VCaP (cell line): ENCODE results near the gene C10orf88.

Experiments
- H3K27ac ChIP-seq: fragments of 450-650 bp; 2 replicates; pipeline ENCODE4 v1.5.1; 2017
- CTCF ChIP-seq: fragments of 450-650 bp; conservative IDR thresholded peaks from 2 replicates; pipeline ENCODE4 v1.5.1; 2017; ENCODE audit warnings: mild to moderate bottlenecking, moderate library complexity

Gene C10orf88

GRCh38 chr10:122995936-122996335, 41.9 kb upstream of the C10orf88 start:
- H3K27ac ChIP-seq, result no peak overlapping the region
- no peak for TF ChIP-seq CTCF

- TF ChIP-seq CTCF, result no peak
These were observed 39.8 kb upstream of the C10orf88 start for GRCh38 chr10:122993797-122994336.

GRCh38 chr10:122992031-122992585, 38.1 kb upstream of the C10orf88 start:
- no peak for TF ChIP-seq CTCF
- H3K27ac ChIP-seq, result no peak overlapping the region

More at GRCh38 chr10:122993797-122994336, 39.8 kb upstream of the C10orf88 start:
- H3K27ac ChIP-seq, result no peak overlapping the region

- no peak for TF ChIP-seq CTCF
- H3K27ac ChIP-seq, result no peak overlapping the region
These were observed 36.3 kb upstream of the C10orf88 start for GRCh38 chr10:122990278-122990677.

- H3K27ac ChIP-seq, result no peak overlapping the region
- TF ChIP-seq CTCF, result no peak
These were observed 34.5 kb upstream of the C10orf88 start for GRCh38 chr10:122988501-122988900.

GRCh38 chr10:122986335-122986734, 32.3 kb upstream of the C10orf88 start:
- H3K27ac ChIP-seq, result no peak overlapping the region
- TF ChIP-seq CTCF, result no peak

- TF ChIP-seq CTCF, result no peak
- H3K27ac ChIP-seq, result no peak overlapping the region
These were observed 30.7 kb upstream of the C10orf88 start for GRCh38 chr10:122984708-122985107.
